IMR-90 (cell line): ENCODE data around the gene COL2A1.

ENCODE experiments used
- NFE2L2 ChIP-seq: fragments of 150-350 bp; IDR thresholded peaks from 2 replicates; pipeline ENCODE4 v1.6.1; 2016; ENCODE audit warnings: low read depth, mild to moderate bottlenecking, low read length
- POLR2A ChIP-seq: IDR thresholded peaks from 2 replicates; pipeline ENCODE4 v1.6.1; 2012; ENCODE audit warnings: mild to moderate bottlenecking, low read depth, low read length

GRCh38 chr12:48031135-48031960 lies 27.1 kb upstream of the COL2A1 start:
- TF ChIP-seq NFE2L2 (no peak), POLR2A (no peak)
